WTC11 (cell line): ENCODE data around the gene WSCD1.

ENCODE experiments used
- CTCF ChIP-seq: fragments of 200-600 bp; IDR thresholded peaks from 2 replicates; pipeline ENCODE4 v1.8.0; 2022; ENCODE audit warnings: antibody characterized with exemption
- NFYB ChIP-seq: sonication (generic); formaldehyde crosslinking; conservative IDR thresholded peaks from 2 replicates; pipeline ENCODE4 v1.8.0; 2022; ENCODE audit warnings: low read depth, missing genetic modification reagents
- USF1 ChIP-seq: sonication (generic); formaldehyde crosslinking; IDR thresholded peaks from 2 replicates; pipeline ENCODE4 v1.8.0; 2022; ENCODE audit warnings: mild to moderate bottlenecking, missing genetic modification reagents
- ZNF121 ChIP-seq: sonication (generic); formaldehyde crosslinking; IDR thresholded peaks from 2 replicates; pipeline ENCODE4 v1.8.0; 2023; ENCODE audit warnings: missing genetic modification reagents

- TF ChIP-seq CTCF (no peak), NFYB (CRISPR knock-in tag) (no peak), ZNF121 (CRISPR knock-in tag) (no peak), USF1 (CRISPR knock-in tag) (no peak)
Observed at GRCh38 chr17:6079155-6079888, 9.1 kb downstream of the WSCD1 start.
